22Rv1 (cell line): ENCODE measurements around the gene UMODL1.

Experiments used
- CTCF ChIP-seq: fragments of 450-650 bp; IDR thresholded peaks from 2 replicates; pipeline ENCODE4 v1.5.1; 2017; ENCODE audit warnings: mild to moderate bottlenecking
- ZFX ChIP-seq: fragments of 450-650 bp; IDR thresholded peaks from 2 replicates; pipeline ENCODE4 v1.6.1; 2017; ENCODE audit warnings: antibody characterized with exemption, borderline replicate concordance

GRCh38 chr21:42190486-42190863 is 119.4 kb downstream of the UMODL1 start:
- TF ChIP-seq CTCF (no peak), ZFX (no peak)
